Endothelial cell of hepatic sinusoid (primary cell): Measurements from ENCODE around the gene UQCR11.

Experiments used
- in situ Hi-C: cut with HindIII; loops from 2 replicates; pipeline ENCODE4 v1.10.0; 2017; ENCODE audit warnings: low sequenced_read_pairs

UQCR11 gene

GRCh38 chr19:1636325-1637236 lies 31.3 kb upstream of the UQCR11 start:
- in situ Hi-C loops = no loop called here

GRCh38 chr19:1634938-1635243 lies 29.6 kb upstream of the UQCR11 start:
- in situ Hi-C loops = no loop called here

GRCh38 chr19:1634242-1634937 lies 29.1 kb upstream of the UQCR11 start:
- in situ Hi-C loops = no loop called here

DNA sequence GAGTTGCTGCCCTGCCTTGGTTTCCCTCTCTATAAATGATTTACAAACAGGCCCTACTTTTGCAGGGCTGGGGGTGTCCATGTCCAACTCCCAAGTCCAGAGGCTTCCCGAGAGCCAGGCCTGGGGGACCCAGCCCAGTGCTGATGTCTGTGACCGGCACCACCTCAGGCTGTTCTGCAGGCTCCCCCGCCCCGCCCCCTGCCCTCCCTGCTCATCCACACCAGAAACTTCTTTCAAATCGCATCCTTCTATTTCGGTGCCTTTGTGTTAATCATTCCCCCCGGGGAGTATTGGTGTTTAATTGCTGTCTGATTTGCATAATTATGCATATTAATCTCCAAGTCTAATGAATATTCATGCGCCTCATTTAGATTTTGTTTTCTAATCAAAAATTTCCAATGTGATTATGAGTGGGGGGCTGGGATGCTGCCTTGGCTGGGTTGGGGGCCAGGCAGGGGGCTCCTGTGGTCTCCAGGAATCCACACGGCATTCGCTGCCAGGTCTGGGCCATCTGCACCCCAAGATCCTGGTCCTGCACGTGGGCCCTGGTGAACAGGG lies 28.1 kb upstream of the UQCR11 start:
- in situ Hi-C loops = no loop called here

DNA sequence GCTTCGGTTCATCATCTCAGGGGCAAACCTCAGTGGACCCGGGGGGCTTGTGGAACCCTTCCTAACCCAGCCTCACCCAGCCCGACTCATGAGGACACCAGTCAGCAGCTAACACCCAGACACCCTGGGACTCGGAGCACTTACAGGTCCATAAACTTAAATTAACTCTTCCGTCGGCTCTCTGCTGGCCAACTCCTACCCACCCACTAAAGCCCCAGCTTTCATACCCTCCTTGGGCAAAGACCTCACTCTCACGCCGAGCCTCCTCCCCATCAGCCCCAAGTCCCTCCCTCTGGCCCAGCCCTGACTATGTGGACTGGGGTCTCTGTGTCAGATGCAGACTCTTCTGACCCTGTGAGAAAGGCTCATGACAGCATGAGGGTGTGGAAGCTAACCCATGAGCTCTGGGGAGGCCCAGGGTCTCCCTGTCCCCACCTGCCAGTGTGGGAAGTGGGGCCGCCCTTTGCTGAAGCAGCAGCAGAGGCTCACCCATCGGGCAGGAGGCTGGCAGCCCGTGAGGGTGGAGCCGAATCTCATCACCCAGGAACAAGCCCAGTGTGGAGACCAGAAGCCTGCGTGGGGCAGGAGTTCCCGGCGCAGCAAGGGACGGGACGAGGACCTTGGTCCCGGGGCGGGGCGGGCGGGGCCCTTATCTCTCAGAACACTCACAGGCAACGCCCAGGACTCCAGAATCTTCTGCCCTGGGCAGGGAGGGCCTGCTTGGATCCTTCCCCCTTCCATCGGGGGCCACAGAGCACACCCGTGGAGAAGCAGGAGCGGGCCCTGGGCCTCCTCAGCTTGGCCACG lies 27.4 kb upstream of the UQCR11 start:
- in situ Hi-C loops = no loop called here

- in situ Hi-C loops = no loop called here
Measured at GRCh38 chr19:1631557-1632100, 26.4 kb upstream of the UQCR11 start.

DNA sequence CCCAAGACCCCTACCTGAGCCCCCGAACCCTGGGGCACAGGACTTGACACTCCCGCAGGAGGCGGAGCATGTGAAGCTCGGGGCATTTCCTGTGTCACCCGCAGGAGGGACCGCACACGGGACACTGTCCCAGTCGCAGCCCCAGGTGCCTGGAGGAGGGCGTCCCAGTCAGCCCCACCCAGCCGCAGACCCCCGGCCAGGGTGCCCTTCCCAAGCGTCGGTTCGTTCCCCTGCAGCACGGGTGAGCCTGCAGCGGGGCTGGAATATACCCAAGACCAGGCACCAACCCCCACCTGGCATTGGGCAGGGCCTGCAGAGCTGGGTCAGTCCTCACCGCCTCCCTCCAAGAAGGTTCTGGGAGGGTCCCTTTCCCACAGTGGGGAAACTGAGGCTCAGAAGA lies 25.5 kb upstream of the UQCR11 start:
- in situ Hi-C loops = no loop called here

- in situ Hi-C loops = no loop called here
Measured at GRCh38 chr19:1630012-1630411, 24.8 kb upstream of the UQCR11 start.

DNA sequence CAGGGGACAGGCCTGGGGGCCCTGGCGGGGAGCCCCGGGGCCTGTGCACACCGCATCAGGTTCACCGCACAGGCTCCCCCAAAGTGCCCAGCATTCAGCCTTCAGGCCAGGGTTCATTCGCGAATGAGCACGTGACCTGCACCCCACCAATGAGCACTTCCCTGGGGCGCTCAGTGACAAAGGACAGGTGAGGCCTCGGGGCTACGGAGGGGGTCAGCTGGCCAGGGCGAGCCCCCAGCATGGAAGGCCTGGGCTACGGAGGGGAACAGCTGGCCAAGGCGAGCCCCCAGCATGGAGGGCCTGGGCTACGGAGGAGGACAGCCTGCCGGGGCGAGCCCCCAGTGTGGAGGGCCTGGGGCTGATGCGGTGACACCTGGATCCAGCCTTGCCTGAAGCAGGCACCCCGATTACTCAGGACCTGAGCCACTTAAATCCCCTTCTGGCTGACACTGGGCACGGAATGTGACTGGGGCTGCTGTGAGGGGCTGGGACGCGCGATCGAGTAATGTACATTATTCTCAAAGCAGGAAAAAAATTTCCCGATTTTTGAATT lies 24.1 kb upstream of the UQCR11 start:
- in situ Hi-C loops = no loop called here

- in situ Hi-C loops = no loop called here
Measured at GRCh38 chr19:1627194-1627593, 21.9 kb upstream of the UQCR11 start.

- in situ Hi-C loops = no loop called here
Measured at GRCh38 chr19:1626417-1627010, 21.3 kb upstream of the UQCR11 start.

- in situ Hi-C loops = no loop called here
Measured at GRCh38 chr19:1624458-1624857, 19.2 kb upstream of the UQCR11 start.

DNA sequence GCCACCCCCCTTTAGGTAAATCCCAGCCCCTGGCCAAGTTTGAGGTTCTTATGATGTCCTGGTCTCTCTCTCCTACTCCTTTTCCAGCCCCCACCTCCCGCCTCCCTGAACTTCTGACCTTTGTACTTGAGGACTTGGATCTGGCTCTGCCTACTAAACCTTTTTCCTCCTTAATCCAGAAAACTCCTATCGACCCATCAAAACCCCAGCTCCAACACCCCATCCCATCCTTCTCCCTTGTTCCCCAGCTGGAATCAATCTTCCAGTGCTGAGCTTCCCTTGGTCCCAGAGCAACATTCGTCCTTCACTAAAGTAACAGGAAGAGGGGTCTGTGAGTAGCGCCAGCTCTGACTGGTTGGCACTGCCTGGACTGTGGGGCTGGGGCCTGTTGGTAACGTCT lies 17.3 kb upstream of the UQCR11 start:
- in situ Hi-C loops = no loop called here

DNA sequence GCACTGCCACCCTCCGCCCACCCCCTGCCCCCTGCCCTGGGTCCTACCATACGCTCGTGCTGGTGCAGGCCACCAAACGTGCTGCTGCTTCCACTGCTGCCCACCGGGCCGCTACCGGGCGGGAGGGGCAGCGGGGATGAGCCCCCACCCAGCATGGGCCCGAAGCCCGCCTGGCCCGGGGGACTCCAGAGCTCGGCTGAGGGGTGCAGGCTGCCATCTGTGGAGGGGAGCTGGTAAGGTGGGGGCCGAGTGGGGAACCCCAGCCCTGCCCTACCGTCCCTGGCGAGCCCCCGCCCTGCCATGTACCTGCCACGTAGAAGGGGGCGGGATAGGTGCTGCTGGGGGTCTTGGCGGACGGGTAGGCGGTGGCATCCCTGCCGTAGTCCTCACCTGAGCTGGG lies 16.7 kb upstream of the UQCR11 start:
- in situ Hi-C loops = no loop called here

GRCh38 chr19:1621574-1621973 lies 16.3 kb upstream of the UQCR11 start:
- in situ Hi-C loops = no loop called here

GRCh38 chr19:1621021-1621420 lies 15.8 kb upstream of the UQCR11 start:
- in situ Hi-C loops = no loop called here

DNA sequence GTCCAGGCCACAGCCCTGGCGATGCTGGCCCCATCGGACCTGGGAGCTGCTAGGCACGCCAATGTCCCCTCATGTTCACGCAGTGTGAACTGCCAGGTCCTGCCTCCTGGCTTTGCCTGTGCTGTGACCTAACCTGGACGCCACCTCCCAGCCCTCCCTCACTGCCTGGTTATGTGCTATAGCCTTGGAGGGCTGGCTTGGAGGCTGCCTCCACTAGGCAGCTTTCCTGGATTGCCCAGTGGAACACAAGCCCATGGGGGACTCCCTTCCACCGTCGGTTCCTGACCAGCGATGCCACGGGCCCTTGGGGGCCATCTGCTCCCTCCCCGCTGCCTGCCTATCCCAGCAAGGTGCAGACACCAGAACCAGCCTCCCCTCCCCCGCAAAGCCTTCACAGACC lies 15.2 kb upstream of the UQCR11 start:
- in situ Hi-C loops = no loop called here

- in situ Hi-C loops = no loop called here
Measured at GRCh38 chr19:1619703-1620102, 14.4 kb upstream of the UQCR11 start.

- in situ Hi-C loops = no loop called here
Measured at GRCh38 chr19:1619094-1619439, 13.8 kb upstream of the UQCR11 start.
